Osteocyte (in vitro differentiated cells): ENCODE data around the gene FOXO1. TPM values are rescaled to one million over a fixed set of nuclear protein-coding genes. Genes with fewer than 3 reads are reported as not detected.

ENCODE experiments used
- DNase-seq: peaks from one replicate; pipeline ENCODE4 v3.0.0; 2021; ENCODE audit warnings: mixed read lengths; ENCODE audit not compliant: unreplicated experiment; ENCODE audit errors: extremely low spot score
- H3K27ac Mint-ChIP-seq: one replicate; pipeline ENCODE4 v1.8.0; 2021; ENCODE audit warnings: mild to moderate bottlenecking, mixed read lengths; ENCODE audit not compliant: unreplicated experiment
- H3K27me3 Mint-ChIP-seq: one replicate; pipeline ENCODE4 v1.8.0; 2021; ENCODE audit warnings: mixed read lengths; ENCODE audit not compliant: unreplicated experiment
- H3K36me3 Mint-ChIP-seq: one replicate; pipeline ENCODE4 v1.8.0; 2021; ENCODE audit warnings: mixed read lengths; ENCODE audit not compliant: unreplicated experiment
- H3K4me1 Mint-ChIP-seq: one replicate; pipeline ENCODE4 v1.8.0; 2021; ENCODE audit warnings: mixed read lengths; ENCODE audit not compliant: unreplicated experiment
- H3K4me3 Mint-ChIP-seq: one replicate; pipeline ENCODE4 v1.8.0; 2021; ENCODE audit warnings: mild to moderate bottlenecking, moderate library complexity, mixed read lengths; ENCODE audit not compliant: unreplicated experiment
- H3K9me3 Mint-ChIP-seq: one replicate; pipeline ENCODE4 v1.8.0; 2021; ENCODE audit warnings: mixed read lengths; ENCODE audit not compliant: unreplicated experiment
- CTCF ChIP-seq: fragments of 200-600 bp; sonication (generic); IDR thresholded peaks from 2 replicates; pipeline ENCODE4 v1.5.0; 2021; ENCODE audit warnings: antibody characterized with exemption, mild to moderate bottlenecking, moderate library complexity
- total RNA-seq: library from RNA; stranded (reverse); gene quantifications from 2 replicates; pipeline ENCODE4 v1.2.1, GENCODE V29; 2021

Gene FOXO1
- total RNA-seq, 1 donor from 2014 or later: 10.0 TPM

GRCh38 chr13:40626561-40626960, 39.9 kb downstream of the FOXO1 start:
- no peak for TF ChIP-seq CTCF
- H3K27me3 Mint-ChIP-seq: no peaks in the 10 kb centered on the region
- H3K9me3 Mint-ChIP-seq: no peaks in the 10 kb centered on the region
- no peak for DNase-seq
- H3K36me3 Mint-ChIP-seq: peaks cover 3% of the 10 kb centered on the region
- no peak overlapping the region for H3K27ac Mint-ChIP-seq
- H3K4me3 Mint-ChIP-seq: no peak overlapping the region
- peaks cover 29% of the 10 kb centered on the region for H3K4me1 Mint-ChIP-seq

GRCh38 chr13:40624986-40625385, 41.5 kb downstream of the FOXO1 start:
- Mint-ChIP-seq H3K4me1 (peaks cover 29% of the 10 kb centered on the region), H3K4me3 (no peak overlapping the region), H3K36me3 (peaks cover 3% of the 10 kb centered on the region), H3K27ac (no peak overlapping the region), H3K9me3 (no peaks in the 10 kb centered on the region), H3K27me3 (no peaks in the 10 kb centered on the region)
- TF ChIP-seq CTCF: no peak
- no peak for DNase-seq

- DNase-seq: no peak
- Mint-ChIP-seq H3K27me3 (no peaks in the 10 kb centered on the region), H3K36me3 (peaks cover 3% of the 10 kb centered on the region), H3K27ac (no peak overlapping the region), H3K4me3 (no peak overlapping the region), H3K4me1 (peaks cover 29% of the 10 kb centered on the region), H3K9me3 (no peaks in the 10 kb centered on the region)
- TF ChIP-seq CTCF: no peak
Observed at GRCh38 chr13:40624383-40624782, 42.1 kb downstream of the FOXO1 start.

GRCh38 chr13:40622761-40623160, 43.7 kb downstream of the FOXO1 start:
- H3K4me3 Mint-ChIP-seq: no peak overlapping the region
- DNase-seq: no peak
- peaks cover 29% of the 10 kb centered on the region for H3K4me1 Mint-ChIP-seq
- no peaks in the 10 kb centered on the region for H3K9me3 Mint-ChIP-seq
- no peak for TF ChIP-seq CTCF
- H3K27ac Mint-ChIP-seq: no peak overlapping the region
- peaks cover 3% of the 10 kb centered on the region for H3K36me3 Mint-ChIP-seq
- H3K27me3 Mint-ChIP-seq: no peaks in the 10 kb centered on the region

GRCh38 chr13:40622246-40622645, 44.2 kb downstream of the FOXO1 start:
- TF ChIP-seq CTCF: no peak
- Mint-ChIP-seq H3K27me3 (no peaks in the 10 kb centered on the region), H3K36me3 (peaks cover 3% of the 10 kb centered on the region), H3K4me3 (no peak overlapping the region), H3K27ac (no peak overlapping the region), H3K9me3 (no peaks in the 10 kb centered on the region), H3K4me1 (peaks cover 29% of the 10 kb centered on the region)
- DNase-seq: no peak
